Measurements from ENCODE around the gene CHRM1. TPM values are rescaled to one million over a fixed set of nuclear protein-coding genes. Genes with fewer than 3 reads are reported as not detected.
A peak's percentile ranks its signal among the peaks of the same experiment; 100 is the strongest.

The CHRM1 gene
- total RNA-seq, 1 experiment from 2014 or later = not detected

DNA sequence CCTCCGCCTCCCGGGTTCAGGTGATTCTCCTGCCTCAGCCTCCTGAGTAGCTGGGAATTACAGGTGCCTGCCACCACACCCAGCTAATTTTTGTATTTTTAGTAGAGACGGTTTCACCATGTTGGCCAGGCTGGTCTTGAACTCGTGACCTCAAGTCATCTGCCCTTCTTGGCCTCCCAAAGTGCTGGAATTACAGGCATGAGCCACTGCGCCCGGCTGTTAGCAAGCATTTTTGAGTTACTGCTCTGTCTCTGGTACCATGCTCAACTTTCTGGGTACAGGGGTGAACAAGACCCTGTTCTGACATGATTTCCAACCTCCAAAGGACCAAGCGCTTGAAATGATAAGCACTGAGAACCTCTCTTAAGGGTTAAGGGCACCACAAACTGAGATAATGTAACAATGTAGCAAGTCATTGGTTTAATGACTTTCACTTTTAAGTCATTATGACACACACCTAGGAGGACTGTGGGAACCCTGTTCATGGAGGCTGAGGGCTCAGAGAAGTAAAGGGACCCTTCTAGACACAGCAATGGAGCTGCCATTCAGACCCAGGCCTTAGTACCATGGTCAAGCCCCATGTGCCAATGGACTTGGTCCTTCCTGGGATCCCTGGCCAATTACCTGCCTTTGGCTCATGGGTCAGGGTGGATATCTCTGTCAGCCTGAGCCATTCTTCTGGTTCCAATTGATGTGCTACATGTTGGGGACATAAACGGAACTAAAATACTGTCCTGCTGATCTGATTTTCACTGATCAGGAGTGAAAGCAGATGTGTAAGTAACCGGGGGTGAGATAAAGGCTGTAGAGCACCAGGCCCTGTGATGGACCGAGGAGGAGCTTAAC, 28.9 kb downstream of the CHRM1 start:
- Mint-ChIP-seq H3K27ac (peak overlapping the region in 1 of 3 experiments; percentile 69; a peak in 1 of 7 replicates), H3K4me1 (peaks cover 14 to 21% of the 10 kb centered on the region in 2 experiments), H3K27me3 (ENCODE audit: low read depth) (peaks cover 3% of the 10 kb centered on the region), H3K9me3 (no peaks in the 10 kb centered on the region; a peak in 1 of 5 replicates), H3K4me3 (no peak overlapping the region), H3K36me3 (ENCODE audit: insufficient read depth in 1 of 3, low read depth in 3 of 3) (peaks cover 19 to 30% (median 26%) of the 10 kb centered on the region in 3 experiments; a peak in 6 of 7 replicates)
- Histone ChIP-seq H3K79me2 (ENCODE audit: insufficient read depth, low read length) (no peaks in the 10 kb centered on the region), H4K20me1 (ENCODE audit: control insufficient read depth, insufficient read depth, insufficient read length) (no peaks in the 10 kb centered on the region), H4K5ac (ENCODE audit: insufficient read length, low read depth, low read length) (no peak overlapping the region), H3K23ac (ENCODE audit: insufficient read length, low read depth, low read length) (no peak overlapping the region), H3K14ac (ENCODE audit: insufficient read depth, low read length) (no peak overlapping the region), H3K4ac (ENCODE audit: low read depth, low read length) (no peak overlapping the region), H2BK5ac (ENCODE audit: insufficient read length, low read length) (no peak overlapping the region), H2BK120ac (ENCODE audit: low read depth, low read length, poor library complexity, severe bottlenecking) (no peak overlapping the region), H3K27me3 (ENCODE audit: insufficient read depth, low read length) (no peaks in the 10 kb centered on the region; the same call in 1 of the 2 replicates), H3K4me2 (ENCODE audit: insufficient read depth, insufficient read length, low read length) (no peak overlapping the region), H4K91ac (ENCODE audit: insufficient read length, low read depth, low read length) (no peak overlapping the region), H2BK12ac (ENCODE audit: insufficient read length, low read depth, low read length) (no peak overlapping the region), H2AFZ (ENCODE audit: low read length) (no peak overlapping the region), H3K4me1 (ENCODE audit: insufficient read depth, low read length) (peaks cover 3% of the 10 kb centered on the region; the same call in 1 of the 2 replicates), H3T11ph (ENCODE audit: low read length) (no peak overlapping the region), H3K9ac (ENCODE audit: extremely low read depth, insufficient read length, low read length) (no peak overlapping the region), H4K8ac (replicated peaks; ENCODE audit: insufficient read length, low read depth, low read length) (no peak overlapping the region), H3K56ac (ENCODE audit: insufficient read length, low read depth, low read length) (no peak overlapping the region), H3K9me3 (ENCODE audit: control insufficient read depth, low read depth, low read length) (no peaks in the 10 kb centered on the region), H3K18ac (ENCODE audit: insufficient read length, low read depth, low read length) (no peak overlapping the region), H3K27ac (ENCODE audit: insufficient read length, low read depth, low read length) (no peak overlapping the region), H2BK20ac (ENCODE audit: low read depth, low read length, poor library complexity, severe bottlenecking) (no peak overlapping the region), H2BK15ac (ENCODE audit: low read depth, low read length) (no peak overlapping the region), H2AK5ac (ENCODE audit: insufficient read length, low read length) (no peak overlapping the region), H3K23me2 (ENCODE audit: insufficient read length, low read depth, low read length, poor library complexity, severe bottlenecking) (no peaks in the 10 kb centered on the region), H3K79me1 (ENCODE audit: insufficient read depth, low read depth, low read length, poor library complexity, severe bottlenecking) (no peaks in the 10 kb centered on the region)
- TF ChIP-seq, protein P1, sequence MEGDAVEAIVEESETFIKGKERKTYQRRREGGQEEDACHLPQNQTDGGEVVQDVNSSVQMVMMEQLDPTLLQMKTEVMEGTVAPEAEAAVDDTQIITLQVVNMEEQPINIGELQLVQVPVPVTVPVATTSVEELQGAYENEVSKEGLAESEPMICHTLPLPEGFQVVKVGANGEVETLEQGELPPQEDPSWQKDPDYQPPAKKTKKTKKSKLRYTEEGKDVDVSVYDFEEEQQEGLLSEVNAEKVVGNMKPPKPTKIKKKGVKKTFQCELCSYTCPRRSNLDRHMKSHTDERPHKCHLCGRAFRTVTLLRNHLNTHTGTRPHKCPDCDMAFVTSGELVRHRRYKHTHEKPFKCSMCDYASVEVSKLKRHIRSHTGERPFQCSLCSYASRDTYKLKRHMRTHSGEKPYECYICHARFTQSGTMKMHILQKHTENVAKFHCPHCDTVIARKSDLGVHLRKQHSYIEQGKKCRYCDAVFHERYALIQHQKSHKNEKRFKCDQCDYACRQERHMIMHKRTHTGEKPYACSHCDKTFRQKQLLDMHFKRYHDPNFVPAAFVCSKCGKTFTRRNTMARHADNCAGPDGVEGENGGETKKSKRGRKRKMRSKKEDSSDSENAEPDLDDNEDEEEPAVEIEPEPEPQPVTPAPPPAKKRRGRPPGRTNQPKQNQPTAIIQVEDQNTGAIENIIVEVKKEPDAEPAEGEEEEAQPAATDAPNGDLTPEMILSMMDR (conservative IDR thresholded peaks at IDR 0.05) = no peak
- no CpG with 5 or more reads among the region's 10 CpGs for WGBS (ENCODE audit: extremely low coverage, insufficient read length, low lambda C conversion rate)
- DNase-seq = no peak
